Lower leg skin (tissue), 3 donors: ENCODE data around the gene COLGALT1.

ENCODE experiments used
- CTCF ChIP-seq, 3 donors: fragments of 450-650 bp; IDR thresholded peaks; one replicate each; pipeline ENCODE4 v1.5.1; 2016; ENCODE audit warnings: antibody characterized with exemption in 3 of 3, mild to moderate bottlenecking in 3 of 3, moderate library complexity in 2 of 3
- POLR2A ChIP-seq, 2 donors: fragments of 450-650 bp; IDR thresholded peaks; one replicate each; pipeline ENCODE4 v1.6.1; 2016 to 2017; ENCODE audit warnings: antibody characterized with exemption in 2 of 2, mild to moderate bottlenecking in 1 of 2, moderate library complexity in 1 of 2

- TF ChIP-seq POLR2A (IDR thresholded peaks at IDR 0.05) (no peak), CTCF (IDR thresholded peaks at IDR 0.05) (no peak)
These were observed 77.1 kb downstream of the COLGALT1 start for GRCh38 chr19:17632577-17632976.
